ENCODE results near the gene SELENOO. TPM values are rescaled to one million over a fixed set of nuclear protein-coding genes. Genes with fewer than 3 reads are reported as not detected.

Gene SELENOO
- total RNA-seq, 1 experiment from 2014 or later: 34.3 TPM

- in situ Hi-C loops (cut with HindIII; ENCODE audit: low pct_unique_long_range_greater_than_20kb, low sequenced_read_pairs): no loop called here
- Histone ChIP-seq H3K36me3 (ENCODE audit: control insufficient read depth, insufficient read depth, low read length) (no peaks in the 10 kb centered on the region; the same call in 1 of the 2 replicates), H3K27ac (ENCODE audit: low read length) (peak overlapping the region; percentile 66), H3K4me3 (ENCODE audit: low read depth in 2 of 2, low read length in 2 of 2) (peak overlapping the region; percentile 55 to 57), H3K4me1 (ENCODE audit: control insufficient read depth, insufficient read depth, low read length) (peaks cover 14% of the 10 kb centered on the region), H3K27me3 (ENCODE audit: control insufficient read depth, insufficient read depth, low read length) (no peaks in the 10 kb centered on the region), H3K9me3 (ENCODE audit: control insufficient read depth, insufficient read depth, low read depth, low read length) (no peaks in the 10 kb centered on the region)
- DNase-seq (ENCODE audit: low read depth, low spot score): no peak
- no TSS peak for BruUV-seq (replicated peaks)
- peak; percentile 63 for TF ChIP-seq POLR2AphosphoS5 (IDR thresholded peaks at IDR 0.05; ENCODE audit: low read depth, low read length)
- TF ChIP-seq TCF7L2 (IDR thresholded peaks at IDR 0.05; ENCODE audit: low read depth, low read length): no peak
- POLR2A ChIA-PET: no interaction called here
- CTCF ChIA-PET: no interaction called here
- intact Hi-C loops (cut with micrococcal nuclease; ENCODE audit: unreplicated experiment): no loop called here
- peak; percentile 55 for ATAC-seq
Observed at GRCh38 chr22:50199829-50200460, 866 bp upstream of the SELENOO start.

- Histone ChIP-seq H3K36me3 (ENCODE audit: control insufficient read depth, insufficient read depth, low read length) (no peaks in the 10 kb centered on the region; the same call in 1 of the 2 replicates), H3K4me3 (ENCODE audit: low read depth in 2 of 2, low read length in 2 of 2) (peak overlapping the region; percentile 57 to 64), H3K9me3 (ENCODE audit: control insufficient read depth, insufficient read depth, low read depth, low read length) (no peaks in the 10 kb centered on the region), H3K27me3 (ENCODE audit: control insufficient read depth, insufficient read depth, low read length) (no peaks in the 10 kb centered on the region), H3K4me1 (ENCODE audit: control insufficient read depth, insufficient read depth, low read length) (peaks cover 14% of the 10 kb centered on the region), H3K27ac (ENCODE audit: low read length) (peak overlapping the region; percentile 61; the same call in 1 of the 2 replicates)
- DNase-seq (ENCODE audit: low read depth, low spot score): no peak
- BruUV-seq (replicated peaks): no TSS peak
- intact Hi-C loops (cut with micrococcal nuclease; ENCODE audit: unreplicated experiment) (no loop called here), in situ Hi-C loops (cut with HindIII; ENCODE audit: low pct_unique_long_range_greater_than_20kb, low sequenced_read_pairs) (no loop called here)
- TF ChIP-seq SIN3A (IDR thresholded peaks at IDR 0.05; ENCODE audit: borderline replicate concordance, insufficient read depth, low read depth, low read length): no peak
- no peak for TF ChIP-seq CTCF (IDR thresholded peaks at IDR 0.05)
- TF ChIP-seq TCF7L2 (IDR thresholded peaks at IDR 0.05; ENCODE audit: low read depth, low read length): no peak
- TF ChIP-seq POLR2AphosphoS5 (IDR thresholded peaks at IDR 0.05; ENCODE audit: low read depth, low read length): no peak
- TF ChIP-seq REST (IDR thresholded peaks at IDR 0.05; ENCODE audit: insufficient read depth in 1 of 2, low read depth in 2 of 2, low read length in 1 of 2): no peak
- POLR2A ChIA-PET: no interaction called here
- CTCF ChIA-PET: no interaction called here
- ATAC-seq: peak; percentile 40
Observed at GRCh38 chr22:50201191-50202129, 649 bp downstream of the SELENOO start.
